IMR-90 (cell line): ENCODE results near the gene DOCK2.
"Not testable (repeated sequence)": the region's sequence is repeated elsewhere in the genome, so short reads cannot be mapped to it uniquely, and the experiment has no call there.

Experiments used
- BHLHE40 ChIP-seq: fragments of 150-350 bp; IDR thresholded peaks from 2 replicates; pipeline ENCODE4 v1.6.1; 2016; ENCODE audit warnings: mild to moderate bottlenecking, low read depth, low read length
- CHD1 ChIP-seq: IDR thresholded peaks from 2 replicates; pipeline ENCODE4 v1.6.1; 2012; ENCODE audit warnings: low read depth, low read length, improper control_type of control experiment
- CTCF ChIP-seq: conservative IDR thresholded peaks from 2 replicates; pipeline ENCODE4 v1.5.1; 2012; ENCODE audit warnings: mild to moderate bottlenecking, low read depth, low read length, improper control_type of control experiment
- ELK1 ChIP-seq: fragments of 150-350 bp; IDR thresholded peaks from 2 replicates; pipeline ENCODE4 v1.6.1; 2016; ENCODE audit warnings: low read depth, mild to moderate bottlenecking, low read length, moderate library complexity, borderline replicate concordance
- MAFK ChIP-seq: IDR thresholded peaks from 2 replicates; pipeline ENCODE4 v1.6.1; 2012; ENCODE audit warnings: low read depth, low read length, improper control_type of control experiment
- MAZ ChIP-seq: IDR thresholded peaks from 2 replicates; pipeline ENCODE4 v1.6.1; 2012; ENCODE audit warnings: low read depth, mild to moderate bottlenecking, low read length, improper control_type of control experiment, moderate library complexity, borderline replicate concordance
- MXI1 ChIP-seq: IDR thresholded peaks from 2 replicates; pipeline ENCODE4 v1.6.1; 2012; ENCODE audit warnings: low read depth, mild to moderate bottlenecking, low read length, moderate library complexity, borderline replicate concordance
- NFE2L2 ChIP-seq: fragments of 150-350 bp; IDR thresholded peaks from 2 replicates; pipeline ENCODE4 v1.6.1; 2016; ENCODE audit warnings: low read depth, mild to moderate bottlenecking, low read length
- POLR2A ChIP-seq: IDR thresholded peaks from 2 replicates; pipeline ENCODE4 v1.6.1; 2012; ENCODE audit warnings: mild to moderate bottlenecking, low read depth, low read length
- RAD21 ChIP-seq: IDR thresholded peaks from 2 replicates; pipeline ENCODE4 v1.6.1; 2012; ENCODE audit warnings: low read length, improper control_type of control experiment
- RCOR1 ChIP-seq: IDR thresholded peaks from 2 replicates; pipeline ENCODE4 v1.6.1; 2012; ENCODE audit warnings: mild to moderate bottlenecking, low read length, improper control_type of control experiment; ENCODE audit not compliant: insufficient replicate concordance
- USF2 ChIP-seq: fragments of 150-350 bp; IDR thresholded peaks from 2 replicates; pipeline ENCODE4 v1.6.1; 2017; ENCODE audit warnings: mild to moderate bottlenecking, antibody characterized with exemption, low read length, low read depth

- TF ChIP-seq CTCF, POLR2A, NFE2L2, MXI1, ELK1, RAD21, MAFK, RCOR1, CHD1, BHLHE40, USF2, MAZ: not testable (repeated sequence)
Observed at GRCh38 chr5:169662451-169662850, 25.4 kb downstream of the DOCK2 start.
